Stimulated activated naive CD8-positive, alpha-beta T cell treated with anti-CD3 and anti-CD28 coated beads, Interleukin-15, Interleukin-2, amounts not matched to agents 100 U/mL and 50 U/mL, for 24 hours (primary cell): ENCODE measurements around the gene PNPLA8.
"Not testable (repeated sequence)": the region's sequence is repeated elsewhere in the genome, so short reads cannot be mapped to it uniquely, and the experiment has no call there.

Experiments used
- ATAC-seq: fragments of 150-1000 bp; cut with Tn5 transposase; one replicate; pipeline ENCODE4 v1.10.0; 2021
- DNase-seq: peaks from one replicate; pipeline ENCODE4 v3.0.0; 2021

Gene PNPLA8

GRCh38 chr7:108479118-108479517 is 46.8 kb downstream of the PNPLA8 start:
- ATAC-seq (no peak), DNase-seq (no peak)

DNA sequence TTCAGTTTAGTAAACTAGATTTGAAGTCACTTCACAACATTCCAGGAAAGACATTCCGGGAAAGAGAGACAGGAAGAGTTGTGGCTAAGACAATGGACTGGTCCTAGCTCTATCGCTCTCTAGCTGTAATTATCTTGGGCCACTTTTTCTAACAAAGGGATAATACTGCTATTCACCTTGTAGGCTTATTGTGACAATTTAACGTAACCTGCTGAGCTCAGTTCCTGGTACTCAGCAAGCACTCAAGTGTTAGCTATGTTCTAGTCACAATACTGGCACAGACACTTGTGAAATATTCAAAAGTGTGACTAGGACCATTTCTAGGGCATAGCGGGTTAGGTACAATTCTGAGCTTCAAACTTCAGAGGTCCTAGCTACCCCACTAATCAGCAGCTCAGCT is 57.7 kb downstream of the PNPLA8 start:
- no peak for DNase-seq
- no peak for ATAC-seq

GRCh38 chr7:108467391-108467790 is 58.5 kb downstream of the PNPLA8 start:
- no peak for DNase-seq

DNA sequence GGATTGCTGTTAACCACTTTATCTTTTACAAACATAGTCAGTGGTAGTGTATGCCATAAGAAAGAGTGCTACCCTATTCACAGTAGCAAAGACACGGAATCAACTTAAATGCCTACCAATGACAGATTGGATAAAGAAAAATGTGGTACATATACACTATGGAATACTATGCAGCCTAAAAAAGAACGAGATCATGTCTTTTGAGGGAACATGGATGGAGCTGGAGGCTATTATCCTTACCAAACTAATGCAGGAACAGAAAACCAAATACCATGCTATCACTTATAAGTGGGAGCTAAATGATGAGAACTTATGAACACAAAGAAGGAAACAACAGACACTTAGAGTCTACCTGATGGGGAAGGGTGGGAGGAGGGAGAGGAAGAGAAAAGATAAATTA is 59.6 kb downstream of the PNPLA8 start:
- ATAC-seq, DNase-seq: not testable (repeated sequence)

More at GRCh38 chr7:108467391-108467790, 58.5 kb downstream of the PNPLA8 start:
- ATAC-seq: no peak

DNA sequence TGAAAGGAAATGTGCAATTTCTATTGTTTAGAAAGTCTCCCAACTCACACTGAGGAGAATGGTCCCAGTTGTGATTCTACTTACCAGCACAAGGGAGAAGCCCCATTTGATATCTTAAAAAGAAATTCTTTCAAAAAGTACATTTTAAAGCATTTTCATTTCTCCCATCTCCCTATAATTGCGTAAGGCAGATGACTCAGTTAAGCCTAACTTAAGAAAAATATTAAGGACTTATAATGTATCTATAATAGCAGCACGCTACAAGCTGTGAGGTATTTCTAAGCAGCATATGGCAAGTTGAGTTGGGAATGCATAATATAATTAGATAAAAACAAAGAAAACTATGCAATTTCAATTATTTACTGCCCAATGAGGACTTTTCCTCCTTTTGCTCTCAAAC is 61.2 kb downstream of the PNPLA8 start:
- ATAC-seq (no peak), DNase-seq (no peak)

DNA sequence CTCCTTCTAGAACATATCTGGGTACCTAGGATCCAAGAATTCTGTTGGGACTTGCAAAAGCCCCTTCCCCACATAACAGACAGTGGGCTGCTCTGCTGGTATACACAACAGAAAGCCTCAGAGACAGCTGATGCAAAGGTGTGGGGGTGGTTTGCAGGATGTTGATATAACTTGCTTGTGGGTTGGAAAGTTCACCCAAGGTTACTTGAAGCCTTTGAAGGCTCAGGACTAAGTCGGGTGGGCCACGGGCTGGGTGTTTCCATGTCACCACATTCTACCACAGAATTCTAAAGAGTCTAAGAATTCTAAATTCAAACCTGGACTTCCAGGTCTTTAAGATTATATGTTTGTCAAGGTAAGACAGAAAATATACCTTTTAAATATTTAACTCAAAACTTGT is 62.3 kb downstream of the PNPLA8 start:
- DNase-seq (peak; percentile 29), ATAC-seq (peak; percentile 73)

DNA sequence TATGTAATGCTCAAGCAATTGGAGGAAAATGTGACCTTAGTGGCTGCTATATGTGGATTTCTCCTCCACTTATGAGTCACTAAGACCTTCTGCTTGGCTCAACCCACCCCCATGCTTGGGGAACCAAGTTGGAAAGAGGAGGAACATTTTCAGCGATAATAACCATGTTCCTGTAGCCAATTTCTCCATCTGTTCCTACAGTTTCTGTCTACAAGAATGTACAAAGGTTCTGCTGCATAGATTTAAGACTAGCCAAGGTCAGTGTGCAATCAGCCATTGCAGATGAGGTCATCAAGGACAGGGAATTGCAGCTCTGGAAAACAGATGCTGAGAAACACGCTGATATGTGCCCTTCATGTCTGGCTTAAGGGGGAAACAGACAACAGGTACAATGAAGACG is 64.1 kb downstream of the PNPLA8 start:
- no peak for ATAC-seq
- no peak for DNase-seq

DNA sequence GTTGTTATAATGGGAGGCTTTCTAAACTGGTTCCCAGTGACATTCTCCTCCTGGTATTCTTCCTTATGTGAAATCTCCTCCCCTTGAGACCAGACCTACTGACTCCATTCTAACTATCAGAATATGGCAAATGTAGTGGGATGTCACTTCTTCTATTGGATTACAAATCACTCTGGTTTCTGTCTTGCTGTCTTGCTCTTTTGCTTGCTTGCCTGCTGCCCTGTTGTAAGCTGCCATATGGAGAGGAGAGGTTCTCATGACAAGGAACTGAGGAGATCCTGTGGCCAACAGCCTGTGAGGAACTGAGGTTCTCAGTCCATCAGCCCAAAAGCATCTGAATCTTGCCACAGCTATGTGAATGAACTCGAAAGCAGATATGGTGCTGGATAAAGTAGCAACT is 65.0 kb downstream of the PNPLA8 start:
- ATAC-seq: no peak
- no peak for DNase-seq

DNA sequence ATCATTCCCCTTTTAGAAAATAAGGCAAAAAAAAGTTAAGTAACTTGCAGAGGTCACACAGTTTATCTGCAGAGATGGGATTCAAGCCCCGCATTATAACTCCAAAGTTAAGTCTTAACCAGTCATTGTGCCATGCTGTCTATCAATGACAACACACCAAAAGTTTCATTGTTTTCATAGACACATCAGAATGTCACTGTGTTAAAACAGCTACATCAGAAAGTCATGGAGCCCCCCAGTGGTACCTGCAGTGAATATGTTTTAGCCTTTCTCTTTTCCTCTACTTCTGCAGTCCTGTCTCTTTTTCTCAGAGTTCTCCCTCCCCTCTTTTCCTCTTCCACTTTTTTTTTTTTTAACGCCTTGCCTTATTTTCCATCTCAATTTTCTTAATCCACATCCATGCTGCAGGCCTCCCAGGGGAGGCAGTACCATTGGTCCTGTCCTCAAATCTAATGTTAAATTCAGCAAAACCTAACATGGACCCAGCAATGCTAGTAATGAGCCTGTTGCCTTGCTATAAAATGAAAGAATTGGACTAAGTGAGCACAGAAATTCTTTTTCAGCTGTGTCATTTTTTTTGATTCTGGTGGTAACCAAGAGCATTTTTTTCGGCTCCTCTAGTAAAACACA is 65.9 kb downstream of the PNPLA8 start:
- DNase-seq (peak; percentile 40), ATAC-seq (peak; percentile 33)

- DNase-seq (no peak), ATAC-seq (no peak)
Measured at GRCh38 chr7:108457871-108458270, 68.1 kb downstream of the PNPLA8 start.

DNA sequence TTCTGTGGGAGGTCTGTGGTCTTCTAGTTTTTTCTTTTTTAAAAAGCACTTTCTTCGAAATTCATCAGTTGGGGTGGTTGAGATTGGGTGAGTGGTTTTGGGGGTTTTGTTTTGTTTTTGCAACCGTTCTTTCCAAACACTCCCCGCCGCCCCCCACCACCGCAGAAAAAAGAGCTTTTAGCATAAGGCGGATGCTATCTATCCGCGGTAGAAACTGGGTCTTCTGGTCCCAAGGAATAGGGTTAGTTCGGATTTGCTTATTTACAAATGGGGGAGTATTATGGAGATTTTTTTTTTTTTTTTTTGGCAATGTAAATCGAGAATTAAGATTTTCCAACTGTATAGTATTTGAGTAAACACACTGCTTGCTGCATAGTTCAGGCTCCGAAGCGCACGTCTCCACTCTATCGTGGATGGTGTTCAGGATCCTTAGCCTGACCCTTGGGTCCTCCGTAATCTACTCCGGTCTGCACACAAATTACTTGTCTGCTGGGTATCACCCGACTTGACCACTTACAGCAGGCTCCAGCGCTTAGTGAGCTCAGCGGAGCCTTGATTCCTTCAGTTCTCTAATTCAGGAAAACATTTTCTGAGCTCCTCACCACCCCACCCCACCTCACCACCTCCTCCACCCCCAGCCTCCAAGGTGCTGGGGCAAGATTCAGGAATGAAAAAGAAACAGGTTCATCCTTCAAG is 68.9 kb downstream of the PNPLA8 start:
- no peak for DNase-seq
- ATAC-seq: no peak

DNA sequence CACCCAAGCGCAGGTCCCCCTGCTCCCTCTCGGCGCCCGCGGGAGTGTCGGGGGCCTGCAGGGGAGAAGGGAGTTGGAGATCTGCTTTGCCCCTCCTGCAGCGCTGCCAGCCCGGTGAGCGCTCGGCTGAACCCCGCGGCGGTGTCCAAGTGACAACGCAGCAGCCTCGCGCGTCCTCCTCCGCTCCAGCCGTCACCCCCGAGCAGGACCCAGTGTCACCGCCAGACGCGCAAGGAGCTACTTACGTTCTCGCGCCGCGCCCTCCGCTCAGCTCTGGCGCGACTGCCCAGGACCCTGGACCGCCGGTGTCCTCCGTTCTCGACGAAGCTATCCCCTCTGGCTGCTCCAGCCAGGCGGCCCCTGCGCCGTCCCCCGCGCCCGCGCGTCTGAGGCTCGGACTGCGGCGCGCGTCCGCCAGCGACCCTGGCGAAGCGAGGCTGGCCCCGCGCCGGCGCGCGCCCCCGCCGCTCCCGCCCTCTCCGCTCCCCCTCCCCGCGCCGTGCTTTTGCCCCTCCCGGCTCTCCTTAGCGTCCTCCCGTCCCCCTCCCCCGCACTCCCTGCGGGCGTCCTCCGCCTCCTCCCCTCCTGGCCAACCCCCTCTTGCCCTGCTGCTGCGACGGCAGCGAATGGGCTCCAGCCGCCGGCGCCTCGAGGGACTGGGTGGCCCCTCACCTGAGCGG is 69.8 kb downstream of the PNPLA8 start, which contains the start of gene NRCAM:
Gene NRCAM, minus strand, starts transcription at position 439 of the 680 bp plus-strand sequence. CDS start 216,372 bp downstream, outside the sequence.
- DNase-seq: peak; percentile 61
- peak; percentile 64 for ATAC-seq

DNA sequence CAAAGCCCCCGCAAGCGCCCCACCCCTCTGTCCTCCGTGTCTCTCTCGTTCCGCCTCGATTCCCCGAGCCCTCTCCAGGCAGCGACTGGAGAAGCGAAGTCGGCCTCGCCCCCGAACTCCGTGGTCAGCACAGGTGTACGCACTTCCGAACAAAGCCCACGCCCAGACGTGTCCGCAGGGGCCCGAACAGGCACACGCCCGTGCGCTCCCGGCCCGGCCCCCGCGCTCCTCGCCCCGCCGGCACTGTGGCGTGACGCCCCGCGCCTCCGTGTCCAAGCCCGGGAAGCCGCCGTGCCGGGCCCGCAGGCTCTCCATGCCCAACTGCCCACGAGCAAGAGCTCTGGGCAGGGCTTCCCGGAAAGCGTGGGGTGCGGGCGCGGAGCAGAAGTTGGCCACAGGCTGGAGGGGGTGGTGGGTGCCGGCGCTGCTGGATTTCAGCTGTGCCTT is 70.4 kb downstream of the PNPLA8 start:
- ATAC-seq (peak; percentile 12), DNase-seq (peak; percentile 35)

- ATAC-seq: peak; percentile 23
Measured at GRCh38 chr7:108454674-108455550, 71.0 kb downstream of the PNPLA8 start.

DNA sequence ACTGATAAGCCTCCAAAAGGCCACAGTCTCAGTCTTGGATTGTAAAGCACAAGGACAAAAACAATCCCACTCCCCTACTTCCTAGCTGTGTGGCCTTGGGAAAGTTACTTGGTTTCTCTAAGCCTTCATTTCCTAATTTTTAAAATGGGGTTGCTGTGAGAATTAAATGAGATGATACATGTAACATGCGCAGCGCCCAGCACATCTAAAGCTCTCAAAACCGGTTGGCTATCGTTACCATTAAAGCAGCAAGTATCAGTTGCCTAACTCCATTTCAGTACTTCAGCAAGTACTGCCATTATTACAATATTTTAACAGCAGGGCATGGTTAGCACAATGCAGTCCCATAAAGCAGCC is 71.6 kb downstream of the PNPLA8 start:
- ATAC-seq (no peak), DNase-seq (no peak)

More at GRCh38 chr7:108454674-108455550, 71.0 kb downstream of the PNPLA8 start:
- DNase-seq: peak; percentile 44

DNA sequence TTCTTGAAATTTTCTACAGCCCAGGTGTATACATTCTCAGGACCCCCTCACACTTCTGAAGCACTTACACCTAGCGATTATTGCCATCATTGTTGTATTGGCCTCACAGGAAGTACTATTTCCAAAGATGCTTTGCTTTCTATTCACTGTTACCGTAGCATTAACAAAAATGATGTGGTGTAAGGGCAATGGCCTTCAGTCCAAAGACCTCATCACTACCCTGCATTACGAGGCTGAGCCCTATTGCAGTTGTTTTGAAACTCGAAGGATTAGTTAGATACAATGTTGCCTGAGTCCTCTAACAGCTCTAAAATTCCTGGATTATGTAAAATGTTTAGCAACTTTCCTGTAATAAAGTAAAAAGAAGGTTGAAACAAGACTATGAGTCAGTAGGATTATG is 72.6 kb downstream of the PNPLA8 start:
- ATAC-seq (no peak), DNase-seq (no peak)

- peak; percentile 32 for ATAC-seq
- DNase-seq: no peak
Measured at GRCh38 chr7:108452707-108453106, 73.2 kb downstream of the PNPLA8 start.

DNA sequence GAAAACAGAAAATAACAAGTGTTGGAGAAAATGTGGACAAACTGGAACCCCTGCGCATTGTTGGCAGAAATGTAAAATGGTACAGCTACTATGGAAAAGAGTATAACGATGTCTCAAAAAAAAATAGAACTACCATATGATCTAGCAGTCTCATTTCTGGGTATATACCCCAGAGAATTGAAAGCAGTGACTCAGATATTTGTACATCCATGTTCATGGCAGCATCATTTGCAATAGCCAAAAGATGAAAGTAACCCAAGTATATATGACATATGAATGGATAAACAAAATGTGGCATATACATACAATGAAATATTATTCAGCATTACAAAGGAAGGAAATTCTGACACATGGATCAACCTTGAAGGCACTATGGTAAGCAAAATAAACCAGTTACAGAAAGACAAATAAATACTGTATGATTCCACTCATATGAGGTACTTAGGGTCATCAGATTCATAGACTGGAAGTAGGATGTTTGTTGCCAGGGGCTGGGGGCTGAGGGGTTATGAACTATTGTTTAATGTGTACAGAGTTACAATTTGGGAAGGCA is 74.6 kb downstream of the PNPLA8 start:
- ATAC-seq (no peak), DNase-seq (no peak)

- DNase-seq (no peak), ATAC-seq (no peak)
Measured at GRCh38 chr7:108450160-108450559, 75.8 kb downstream of the PNPLA8 start.

GRCh38 chr7:108449521-108449920 is 76.4 kb downstream of the PNPLA8 start:
- ATAC-seq (no peak), DNase-seq (no peak)

DNA sequence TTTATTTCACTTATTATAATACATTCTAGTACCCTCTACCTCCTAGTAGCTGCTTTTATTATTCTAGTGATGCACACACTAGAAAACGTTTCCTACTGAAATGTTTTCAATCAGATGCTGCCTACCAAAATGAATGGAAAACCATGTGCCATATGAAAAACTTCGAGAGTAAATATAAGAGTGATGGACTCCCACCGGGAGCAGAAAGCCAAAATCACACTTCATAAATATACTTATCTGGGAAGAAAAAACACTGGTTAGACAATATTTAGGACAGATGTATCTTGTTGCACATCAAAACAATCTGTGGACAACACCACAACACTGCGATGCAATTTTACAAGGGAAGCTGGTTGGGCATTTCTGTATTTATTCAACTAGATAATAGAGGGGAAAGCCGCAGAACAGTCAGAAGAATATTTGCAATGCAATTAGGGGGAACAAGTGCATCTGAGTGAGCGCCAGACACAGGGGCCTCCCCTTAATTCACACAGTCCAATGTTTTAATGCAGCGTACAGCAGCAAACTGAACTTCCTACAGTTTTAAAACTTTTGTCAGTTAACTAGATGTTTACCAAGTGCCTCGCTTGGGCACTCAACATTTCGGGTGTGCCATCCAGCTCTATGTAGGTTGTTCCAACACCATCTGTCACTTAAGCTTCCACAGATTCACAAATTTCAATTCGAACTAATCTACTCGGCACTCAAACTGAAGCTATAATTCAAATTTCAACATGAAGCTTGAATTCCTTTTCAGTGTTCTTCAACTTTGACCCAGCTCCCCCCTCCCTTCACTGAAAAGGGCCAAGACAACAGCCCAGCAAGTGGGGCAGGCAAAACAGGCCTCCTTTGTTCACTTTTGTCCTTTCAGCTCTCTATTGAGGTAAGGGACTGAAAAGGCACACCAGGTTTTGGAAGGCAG is 77.1 kb downstream of the PNPLA8 start:
- DNase-seq (no peak), ATAC-seq (no peak)
